ENCODE results near the gene SLC24A1. TPM values are rescaled to one million over a fixed set of nuclear protein-coding genes. Genes with fewer than 3 reads are reported as not detected.

The SLC24A1 gene
- 2.2 to 5.0 TPM (median 4.1 TPM) in 5 replicates for total RNA-seq (2022; extraction: Qiagen RNA extraction; ENCODE audit: low read depth)

GRCh38 chr15:65621638-65622037 lies at the start of gene SLC24A1:
Gene SLC24A1, plus strand, starts transcription at chr15:65621938. Its CDS starts 2,143 bp downstream, at chr15:65624081.

GRCh38 chr15:65610871-65611718 lies 10.6 kb upstream of the SLC24A1 start, which contains the start of gene INTS14:
Gene INTS14, minus strand, starts transcription at chr15:65611131. Its CDS starts 3,751 bp downstream, at chr15:65607380.

Other genes with a start within 250 kb of the SLC24A1 start
- gene IGDCC3, start 243.9 kb upstream of the SLC24A1 start, total RNA-seq (2022; extraction: Qiagen RNA extraction; ENCODE audit: low read depth) = 0.09 to 0.23 TPM (median 0.16 TPM) in 5 replicates
- 2.2 to 2.8 TPM (median 2.5 TPM) in 5 replicates for gene IGDCC4, start 199.0 kb upstream of the SLC24A1 start, total RNA-seq (2022; extraction: Qiagen RNA extraction; ENCODE audit: low read depth)
- 17.4 to 30.0 TPM (median 27.5 TPM) in 5 replicates for gene DPP8, start 104.2 kb upstream of the SLC24A1 start, total RNA-seq (2022; extraction: Qiagen RNA extraction; ENCODE audit: low read depth)
- gene HACD3, start 91.5 kb upstream of the SLC24A1 start, total RNA-seq (2022; extraction: Qiagen RNA extraction; ENCODE audit: low read depth) = 123 to 157 TPM (median 143 TPM) in 5 replicates
- gene INTS14, start 10.8 kb upstream of the SLC24A1 start, total RNA-seq (2022; extraction: Qiagen RNA extraction; ENCODE audit: low read depth) = 42.4 to 46.5 TPM (median 43.2 TPM) in 5 replicates
- 4.9 to 6.8 TPM (median 5.7 TPM) in 5 replicates for gene DENND4A, start 170.4 kb downstream of the SLC24A1 start, total RNA-seq (2022; extraction: Qiagen RNA extraction; ENCODE audit: low read depth)
- gene RAB11A, start 247.6 kb downstream of the SLC24A1 start, total RNA-seq (2022; extraction: Qiagen RNA extraction; ENCODE audit: low read depth) = 263 to 326 TPM (median 296 TPM) in 5 replicates